Measurements from ENCODE around the gene OR2A42.
"Not testable (repeated sequence)": the region's sequence is repeated elsewhere in the genome, so short reads cannot be mapped to it uniquely, and the experiment has no call there.

DNA sequence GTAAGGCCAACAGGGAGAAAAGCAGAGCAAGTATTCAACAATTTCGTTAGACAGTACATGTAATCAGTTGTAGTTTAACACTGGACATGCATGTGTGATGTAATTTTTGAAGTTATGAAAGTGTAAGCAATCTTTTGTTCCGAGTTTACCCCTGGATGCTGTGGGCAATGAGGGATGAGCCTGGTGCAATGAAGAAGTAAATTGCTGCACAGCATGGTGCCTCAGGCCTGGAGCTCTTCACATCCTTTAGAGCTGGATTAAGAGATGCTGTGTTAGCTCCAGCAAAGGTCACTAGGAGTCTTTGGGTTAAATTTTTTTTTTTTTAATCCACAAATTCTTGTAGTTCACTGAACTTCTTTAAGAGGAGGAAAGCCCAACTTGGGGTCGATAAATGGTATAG is 36.3 kb downstream of the OR2A42 start:
- TF ChIP-seq, protein P1, sequence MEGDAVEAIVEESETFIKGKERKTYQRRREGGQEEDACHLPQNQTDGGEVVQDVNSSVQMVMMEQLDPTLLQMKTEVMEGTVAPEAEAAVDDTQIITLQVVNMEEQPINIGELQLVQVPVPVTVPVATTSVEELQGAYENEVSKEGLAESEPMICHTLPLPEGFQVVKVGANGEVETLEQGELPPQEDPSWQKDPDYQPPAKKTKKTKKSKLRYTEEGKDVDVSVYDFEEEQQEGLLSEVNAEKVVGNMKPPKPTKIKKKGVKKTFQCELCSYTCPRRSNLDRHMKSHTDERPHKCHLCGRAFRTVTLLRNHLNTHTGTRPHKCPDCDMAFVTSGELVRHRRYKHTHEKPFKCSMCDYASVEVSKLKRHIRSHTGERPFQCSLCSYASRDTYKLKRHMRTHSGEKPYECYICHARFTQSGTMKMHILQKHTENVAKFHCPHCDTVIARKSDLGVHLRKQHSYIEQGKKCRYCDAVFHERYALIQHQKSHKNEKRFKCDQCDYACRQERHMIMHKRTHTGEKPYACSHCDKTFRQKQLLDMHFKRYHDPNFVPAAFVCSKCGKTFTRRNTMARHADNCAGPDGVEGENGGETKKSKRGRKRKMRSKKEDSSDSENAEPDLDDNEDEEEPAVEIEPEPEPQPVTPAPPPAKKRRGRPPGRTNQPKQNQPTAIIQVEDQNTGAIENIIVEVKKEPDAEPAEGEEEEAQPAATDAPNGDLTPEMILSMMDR (IDR thresholded peaks at IDR 0.05; ENCODE audit: low read length), result not testable (repeated sequence)
- TF ChIP-seq EZH2 (IDR thresholded peaks at IDR 0.05; ENCODE audit: borderline replicate concordance, low read length), result not testable (repeated sequence)
